ENCODE measurements around the gene C1QBP.

DNA sequence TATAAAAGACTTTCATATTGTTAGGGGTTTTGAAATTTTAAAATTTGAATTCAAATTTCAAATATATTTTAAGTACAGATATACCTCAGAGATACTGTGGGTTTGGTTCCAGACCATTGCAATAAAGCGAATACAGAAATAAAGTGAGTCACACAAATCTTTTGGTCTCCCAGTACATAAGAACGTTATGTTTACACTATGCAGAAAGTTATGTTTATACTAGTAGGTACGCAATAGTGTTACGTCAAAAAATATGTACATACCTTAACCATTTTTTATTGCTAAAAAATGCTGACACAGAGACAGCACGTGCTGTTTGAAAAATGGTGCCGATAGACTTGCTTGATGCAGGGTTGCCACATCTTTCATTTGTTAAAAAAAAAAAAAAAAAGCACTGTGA is 39.2 kb downstream of the C1QBP start:
- no peak for TF ChIP-seq EZH2 (IDR thresholded peaks at IDR 0.05; ENCODE audit: low read length, unreplicated experiment)
- TF ChIP-seq, protein P1, sequence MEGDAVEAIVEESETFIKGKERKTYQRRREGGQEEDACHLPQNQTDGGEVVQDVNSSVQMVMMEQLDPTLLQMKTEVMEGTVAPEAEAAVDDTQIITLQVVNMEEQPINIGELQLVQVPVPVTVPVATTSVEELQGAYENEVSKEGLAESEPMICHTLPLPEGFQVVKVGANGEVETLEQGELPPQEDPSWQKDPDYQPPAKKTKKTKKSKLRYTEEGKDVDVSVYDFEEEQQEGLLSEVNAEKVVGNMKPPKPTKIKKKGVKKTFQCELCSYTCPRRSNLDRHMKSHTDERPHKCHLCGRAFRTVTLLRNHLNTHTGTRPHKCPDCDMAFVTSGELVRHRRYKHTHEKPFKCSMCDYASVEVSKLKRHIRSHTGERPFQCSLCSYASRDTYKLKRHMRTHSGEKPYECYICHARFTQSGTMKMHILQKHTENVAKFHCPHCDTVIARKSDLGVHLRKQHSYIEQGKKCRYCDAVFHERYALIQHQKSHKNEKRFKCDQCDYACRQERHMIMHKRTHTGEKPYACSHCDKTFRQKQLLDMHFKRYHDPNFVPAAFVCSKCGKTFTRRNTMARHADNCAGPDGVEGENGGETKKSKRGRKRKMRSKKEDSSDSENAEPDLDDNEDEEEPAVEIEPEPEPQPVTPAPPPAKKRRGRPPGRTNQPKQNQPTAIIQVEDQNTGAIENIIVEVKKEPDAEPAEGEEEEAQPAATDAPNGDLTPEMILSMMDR (conservative IDR thresholded peaks at IDR 0.05; ENCODE audit: low read depth, low read length): no peak
